GDM1 (cell line): ENCODE data around the gene LMX1B.

Experiments used
- DNase-seq: peaks from one replicate; lab custom pipeline; 2025; lab: John Stamatoyannopoulos, UW

Gene LMX1B

DNA sequence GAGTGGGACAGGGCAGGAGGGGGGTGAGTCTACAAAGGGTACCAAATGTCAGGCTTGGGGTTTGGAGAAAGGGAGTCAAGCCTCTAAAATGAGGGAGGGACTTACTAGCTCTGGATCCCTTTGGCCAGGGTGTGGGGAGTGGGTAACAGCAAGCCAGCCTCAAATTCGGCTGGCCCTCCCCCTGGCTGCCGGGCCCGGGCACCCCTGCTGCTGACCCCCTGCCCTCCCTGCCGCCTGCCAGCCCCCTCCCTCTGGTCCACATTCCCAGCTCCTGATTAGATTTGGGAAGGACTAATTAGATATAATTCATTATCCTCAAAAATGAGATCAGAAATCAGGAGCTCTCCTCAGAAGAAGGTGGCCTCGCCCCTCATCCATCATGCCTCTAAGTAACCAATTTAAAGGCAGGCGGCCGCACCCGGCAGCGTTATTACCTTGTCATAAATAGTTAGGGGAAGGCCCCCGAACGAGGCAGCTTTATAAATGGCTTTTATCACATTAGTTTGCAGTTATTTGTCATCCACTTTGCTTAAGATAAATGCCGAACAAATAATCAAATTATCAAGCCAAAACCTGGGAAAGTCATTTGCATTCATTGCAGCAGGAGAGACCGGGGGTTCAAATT, 44.6 kb downstream of the LMX1B start:
- DNase-seq: no peak

DNA sequence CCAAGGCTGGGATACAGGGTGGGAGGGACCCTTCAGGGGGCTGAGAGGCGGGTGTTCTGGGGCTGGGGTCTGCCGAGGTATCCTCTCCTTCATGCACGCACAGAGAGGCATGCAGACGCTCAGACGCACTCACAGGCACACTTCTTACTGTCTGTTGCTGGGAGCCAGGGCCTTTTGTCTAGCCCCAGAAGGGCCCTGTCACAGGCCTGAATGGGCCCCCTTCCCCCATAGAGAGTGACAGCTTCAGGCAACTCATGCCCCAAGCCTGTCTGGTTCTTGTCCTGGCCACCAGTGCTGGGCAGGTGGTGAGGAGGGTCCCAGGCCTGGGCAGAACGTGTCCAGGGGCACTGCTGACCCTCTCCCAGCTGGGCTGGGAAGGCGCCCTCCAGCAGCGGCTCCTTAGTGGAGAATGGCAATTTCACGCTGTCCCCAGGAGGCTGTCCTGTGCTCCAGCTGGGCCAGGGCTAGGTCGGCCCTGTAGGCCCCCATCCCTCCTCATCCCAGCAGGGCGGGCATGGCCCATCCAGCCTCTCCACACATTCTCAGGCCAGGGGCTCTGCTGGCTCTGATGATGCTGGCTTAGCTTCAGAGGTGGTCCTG, 45.3 kb downstream of the LMX1B start:
- DNase-seq: no peak

DNA sequence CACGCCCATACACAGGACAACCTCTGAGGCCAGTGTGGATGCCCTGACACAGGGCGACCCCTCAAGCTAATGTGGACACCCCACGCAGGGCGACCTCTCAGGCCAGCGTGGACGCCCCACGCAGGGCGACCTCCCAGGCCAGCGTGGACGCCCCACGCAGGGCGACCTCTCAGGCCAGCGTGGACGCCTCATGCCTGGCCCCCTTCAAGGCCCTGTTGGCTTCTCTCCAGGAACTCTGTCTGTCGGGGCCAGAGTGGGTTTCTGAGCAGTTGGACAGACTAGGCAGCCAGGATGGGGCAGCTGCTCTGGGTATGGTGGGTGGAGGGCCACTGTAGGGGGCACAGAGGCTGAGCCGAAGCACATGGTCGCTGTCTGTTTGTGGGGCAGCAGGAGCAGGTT, 47.4 kb downstream of the LMX1B start:
- DNase-seq: no peak

DNA sequence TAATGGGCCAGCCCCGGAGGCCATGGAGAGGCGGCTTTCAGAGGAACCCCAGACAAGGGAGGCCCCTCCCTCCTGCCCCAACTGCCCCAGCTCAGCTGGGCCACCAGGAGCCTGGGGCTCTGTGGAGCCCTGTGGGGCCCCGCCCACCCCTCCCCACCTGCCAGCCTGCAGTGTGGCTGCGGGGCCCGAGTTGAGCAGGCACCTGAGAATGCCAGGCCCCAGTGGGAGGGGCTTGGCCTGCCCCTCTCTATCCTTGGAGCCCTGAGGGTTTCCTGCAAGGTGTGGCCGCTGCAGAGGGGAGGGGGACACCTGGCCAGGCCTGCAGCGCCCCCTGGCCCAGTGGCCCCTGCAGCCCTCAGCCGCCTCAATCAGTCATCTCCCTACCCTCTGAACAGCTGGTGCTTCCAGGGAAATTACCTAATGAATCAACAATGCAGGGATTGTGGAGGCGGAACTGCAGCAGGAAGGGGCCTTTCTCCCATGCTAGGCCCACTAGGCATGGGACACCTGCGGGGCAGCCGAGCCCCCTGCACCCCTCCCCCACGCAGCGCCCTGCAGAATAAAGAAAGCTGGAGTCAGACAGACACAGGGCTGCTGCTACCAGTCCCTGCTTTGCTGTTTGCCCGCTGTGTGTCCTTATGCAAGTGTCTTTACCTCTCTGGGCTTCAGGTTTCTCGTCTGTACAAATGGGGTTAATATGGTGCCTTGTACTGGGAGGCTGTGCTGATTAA, 48.0 kb downstream of the LMX1B start:
- no peak for DNase-seq

DNA sequence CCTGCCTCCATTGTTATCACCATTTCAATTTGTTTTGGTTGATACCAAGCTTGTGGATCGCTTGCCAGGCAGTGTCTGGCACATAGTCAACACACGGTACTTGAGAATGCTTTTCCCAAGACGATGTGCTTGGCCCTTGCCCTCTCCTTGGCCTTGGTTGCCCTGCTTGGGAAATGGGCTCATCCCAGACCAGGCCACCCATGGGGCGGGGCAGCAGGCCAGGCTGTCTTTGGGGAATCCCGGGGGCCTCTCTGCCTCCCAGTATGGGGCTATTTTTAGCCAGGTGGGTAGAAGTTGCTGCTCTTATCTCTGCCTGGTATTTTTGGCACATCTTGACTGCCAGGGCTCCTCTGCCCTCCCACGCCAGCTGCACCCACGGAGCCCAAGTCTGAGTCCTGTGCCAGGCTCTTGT, 49.9 kb downstream of the LMX1B start:
- DNase-seq: no peak

DNA sequence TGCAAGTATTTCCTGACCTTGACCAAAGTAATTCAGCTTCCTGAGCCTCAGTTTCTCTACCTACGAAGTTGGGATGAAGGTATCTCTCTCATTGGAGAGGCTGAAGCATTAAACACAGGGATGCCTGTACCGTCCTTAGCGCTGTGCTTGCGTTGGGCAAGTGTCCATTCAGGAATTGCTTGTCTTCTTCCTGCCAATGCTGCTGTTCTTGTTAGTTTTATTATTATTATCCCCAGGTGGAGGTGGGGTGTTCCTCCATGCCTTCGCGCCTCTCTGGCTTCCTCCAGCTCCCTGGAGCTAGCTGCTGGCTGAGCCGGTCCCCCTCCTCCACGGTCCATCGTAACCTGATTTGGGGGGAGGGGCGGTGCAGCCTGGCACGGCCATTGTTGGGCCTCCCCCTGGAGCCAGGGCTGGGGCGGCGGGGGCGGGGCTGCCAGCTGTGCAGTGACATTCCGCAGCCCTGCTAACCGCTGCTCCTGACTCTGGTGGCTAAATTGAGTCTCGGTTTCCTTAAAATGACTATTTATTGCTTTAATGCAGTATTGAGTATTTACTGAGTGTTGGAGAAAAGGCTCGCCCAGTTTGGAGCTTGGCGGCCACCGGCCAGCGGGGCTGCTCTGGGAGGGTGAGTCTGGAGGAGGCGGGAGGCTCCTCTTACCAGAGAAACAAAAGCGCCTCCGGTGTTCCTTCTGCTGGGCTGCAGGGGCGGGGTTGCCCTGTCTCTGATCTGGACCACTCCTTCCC, 51.3 kb downstream of the LMX1B start:
- no peak for DNase-seq

DNA sequence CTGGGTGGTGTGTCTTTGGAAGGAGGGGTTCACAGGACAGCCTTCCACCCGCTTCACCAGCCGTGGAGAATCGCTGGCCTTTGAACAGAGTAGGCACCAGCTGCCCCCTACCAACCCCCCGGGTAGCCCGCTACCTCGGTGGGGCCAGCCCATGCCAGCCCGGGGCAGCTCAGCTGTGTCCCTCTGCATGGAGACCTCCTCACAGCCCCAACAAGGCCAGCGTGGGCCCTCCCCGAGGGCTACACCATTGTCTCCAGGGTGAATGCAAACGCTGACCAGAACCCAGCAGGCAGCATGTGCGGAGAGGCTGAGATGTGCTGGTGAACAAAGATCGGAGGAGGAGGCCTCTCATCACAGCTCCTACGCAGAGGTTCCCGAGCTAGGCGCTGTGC, 51.9 kb downstream of the LMX1B start:
- no peak for DNase-seq

DNA sequence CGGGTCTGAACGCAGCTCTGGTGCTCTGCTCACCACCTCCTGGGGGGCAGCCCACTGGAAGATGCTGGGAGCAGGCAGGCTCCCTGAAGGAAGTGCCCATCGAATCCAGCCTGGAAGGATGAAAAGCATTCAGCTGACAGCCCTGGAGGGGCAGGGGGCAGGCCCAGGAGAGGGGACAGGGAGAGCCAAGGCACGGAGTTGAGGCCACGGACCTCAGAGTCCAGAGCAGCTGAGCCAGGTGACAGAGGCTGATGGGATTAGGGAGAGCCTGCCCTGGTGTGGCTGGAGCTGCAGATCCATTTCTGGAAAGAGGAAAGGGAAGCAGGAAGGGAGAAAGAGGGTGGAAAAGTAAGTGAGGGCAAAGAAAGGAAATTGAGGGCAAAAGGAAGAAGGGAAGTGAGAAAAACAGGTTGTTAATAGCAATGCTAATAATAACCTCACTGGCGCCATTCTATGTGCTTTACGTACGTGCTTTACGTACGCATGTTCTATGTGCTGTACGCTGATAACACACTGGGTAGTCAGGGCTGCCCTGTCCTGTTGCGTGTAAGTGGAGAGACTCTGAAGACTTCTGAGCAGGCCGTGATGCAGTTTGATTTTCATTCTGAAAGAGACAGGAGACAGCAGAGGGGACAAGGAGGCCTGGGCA, 52.6 kb downstream of the LMX1B start:
- DNase-seq: no peak

DNA sequence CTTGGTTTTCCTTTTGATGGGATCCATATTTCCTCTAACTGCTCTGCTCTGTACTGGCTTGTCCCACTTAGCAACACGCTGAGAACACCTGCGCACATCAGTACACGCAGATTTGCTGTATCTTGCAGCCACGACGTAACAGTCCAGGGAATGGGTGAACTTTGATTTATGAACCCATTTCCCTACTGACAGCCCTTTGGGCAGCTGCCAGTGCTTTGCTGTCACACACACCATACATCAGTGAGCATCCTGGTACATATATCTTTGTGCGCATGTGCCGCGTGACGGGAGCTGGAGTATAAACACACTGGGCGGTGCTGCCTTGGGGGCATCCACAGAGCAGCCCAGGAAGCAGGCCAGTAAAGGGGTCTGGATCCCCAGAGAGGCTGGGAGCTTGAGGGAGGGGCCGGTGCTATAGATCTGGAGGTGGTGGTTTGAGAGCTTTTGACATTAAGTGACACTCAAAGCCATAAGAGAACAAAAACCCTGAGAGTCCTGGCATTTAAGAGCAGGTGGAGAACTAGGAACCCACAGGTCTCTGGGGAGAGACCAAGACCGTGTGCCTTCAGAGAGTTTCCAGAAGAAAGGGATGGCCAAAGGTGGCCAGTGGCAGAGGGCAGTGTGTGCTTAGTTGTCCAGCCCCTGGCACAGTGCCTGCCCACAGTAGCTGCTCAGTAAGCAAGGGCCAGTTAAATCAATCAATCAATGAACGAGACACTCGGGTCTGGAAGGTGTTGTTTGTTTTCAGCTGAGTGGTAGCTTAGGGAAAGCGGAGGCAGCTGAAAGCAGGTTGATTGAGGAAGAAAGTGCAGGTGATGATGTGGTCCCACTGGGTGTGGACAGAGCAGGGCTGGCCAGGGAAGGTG, 53.7 kb downstream of the LMX1B start:
- DNase-seq: no peak

DNA sequence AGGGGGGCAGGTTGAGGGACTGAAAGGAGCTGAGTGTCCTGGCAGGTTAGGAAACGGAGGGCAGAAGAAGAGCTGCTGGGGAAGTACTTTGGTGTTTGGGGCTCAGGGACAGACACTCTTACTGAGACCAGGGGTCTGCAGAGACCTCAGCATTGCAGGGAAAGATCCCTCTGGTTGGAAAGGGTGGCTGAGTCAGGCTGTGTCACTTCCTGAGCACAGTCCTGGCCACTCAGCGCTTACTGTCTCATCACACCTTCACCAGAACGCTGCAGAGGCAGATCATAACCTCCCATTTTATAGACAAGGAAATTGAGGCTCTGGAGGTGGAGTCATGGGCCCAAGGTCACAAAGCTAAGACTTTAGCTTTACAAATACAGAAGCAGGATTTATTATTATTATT, 54.3 kb downstream of the LMX1B start:
- no peak for DNase-seq

DNA sequence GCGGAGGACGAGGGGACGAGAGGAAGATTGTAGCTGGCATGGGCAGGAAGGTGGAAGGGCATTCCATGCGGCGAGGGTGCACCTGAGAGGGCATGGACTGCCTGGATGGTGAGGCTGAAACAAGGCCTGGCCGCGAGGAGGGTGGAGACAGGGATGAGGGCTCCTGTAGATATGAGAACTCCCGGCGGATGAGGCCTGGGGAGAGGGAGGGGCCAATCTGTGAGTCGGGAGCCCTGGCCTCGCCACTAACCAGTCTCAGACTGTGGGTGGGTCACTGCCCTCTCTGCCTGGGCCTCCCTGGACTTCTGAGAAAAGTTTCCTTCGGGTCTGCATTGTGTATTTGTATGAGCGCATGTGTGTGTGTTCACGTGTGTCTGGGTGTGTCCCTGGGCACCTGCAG, 55.4 kb downstream of the LMX1B start:
- DNase-seq: no peak

DNA sequence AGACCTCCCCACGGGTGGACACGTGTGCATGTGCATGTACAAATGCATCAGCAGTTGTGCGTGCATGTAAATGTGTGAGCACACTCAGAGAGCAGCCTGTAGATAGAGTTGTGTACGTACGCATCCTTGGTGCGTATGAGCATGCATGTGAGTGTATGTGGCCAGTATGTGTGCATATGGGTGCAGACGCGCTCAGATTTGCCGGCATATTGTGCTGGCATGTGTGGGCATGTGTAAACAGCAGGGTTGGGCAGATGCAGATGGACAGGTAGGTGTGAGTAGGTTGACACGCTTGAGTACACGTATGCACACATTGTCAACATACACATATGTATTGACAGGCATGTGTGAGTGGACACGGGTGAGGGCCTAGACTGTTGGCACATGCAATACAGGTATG, 56.5 kb downstream of the LMX1B start:
- no peak for DNase-seq

DNA sequence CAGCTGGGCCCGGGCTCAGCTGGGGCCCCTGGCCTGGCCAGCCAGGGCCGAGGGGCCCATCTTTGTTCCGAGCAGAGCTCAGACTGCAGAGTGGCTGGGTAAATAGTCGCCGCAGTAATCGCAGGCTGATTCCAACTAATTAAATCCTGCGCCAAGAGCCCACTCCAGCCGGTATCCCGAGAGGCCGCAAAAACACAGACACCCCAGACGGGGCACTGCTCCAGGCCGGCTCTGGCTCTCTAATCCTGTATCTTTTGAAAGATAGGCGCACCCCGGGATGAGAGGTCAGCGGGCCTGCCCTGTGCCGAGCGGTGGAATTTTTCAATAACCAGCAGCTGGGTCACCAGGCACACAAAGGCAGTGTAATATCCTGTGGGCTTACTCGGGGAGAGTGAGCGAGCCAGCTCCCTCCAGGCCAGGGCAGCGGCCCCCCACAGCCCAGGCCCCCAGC, 57.7 kb downstream of the LMX1B start:
- no peak for DNase-seq

DNA sequence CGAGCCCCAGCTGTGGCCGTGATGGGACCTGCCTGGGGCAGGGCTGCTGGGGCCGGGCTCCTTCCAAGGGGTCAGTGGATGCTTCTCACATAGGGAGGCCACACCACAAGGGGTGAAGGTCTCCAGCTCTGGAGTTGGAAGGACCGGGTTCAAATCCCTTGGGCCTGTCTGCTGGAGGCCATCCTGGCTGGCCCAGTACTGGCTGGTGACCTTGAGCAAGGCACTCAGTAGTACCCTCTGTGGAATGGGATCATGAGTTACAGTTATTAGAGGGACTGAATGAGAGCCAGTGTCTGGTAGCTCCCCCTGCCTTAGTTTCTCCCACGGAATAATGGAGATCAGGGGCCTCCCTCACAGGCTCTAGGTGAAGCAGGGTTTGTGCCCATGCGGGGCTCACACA, 58.3 kb downstream of the LMX1B start:
- no peak for DNase-seq

DNA sequence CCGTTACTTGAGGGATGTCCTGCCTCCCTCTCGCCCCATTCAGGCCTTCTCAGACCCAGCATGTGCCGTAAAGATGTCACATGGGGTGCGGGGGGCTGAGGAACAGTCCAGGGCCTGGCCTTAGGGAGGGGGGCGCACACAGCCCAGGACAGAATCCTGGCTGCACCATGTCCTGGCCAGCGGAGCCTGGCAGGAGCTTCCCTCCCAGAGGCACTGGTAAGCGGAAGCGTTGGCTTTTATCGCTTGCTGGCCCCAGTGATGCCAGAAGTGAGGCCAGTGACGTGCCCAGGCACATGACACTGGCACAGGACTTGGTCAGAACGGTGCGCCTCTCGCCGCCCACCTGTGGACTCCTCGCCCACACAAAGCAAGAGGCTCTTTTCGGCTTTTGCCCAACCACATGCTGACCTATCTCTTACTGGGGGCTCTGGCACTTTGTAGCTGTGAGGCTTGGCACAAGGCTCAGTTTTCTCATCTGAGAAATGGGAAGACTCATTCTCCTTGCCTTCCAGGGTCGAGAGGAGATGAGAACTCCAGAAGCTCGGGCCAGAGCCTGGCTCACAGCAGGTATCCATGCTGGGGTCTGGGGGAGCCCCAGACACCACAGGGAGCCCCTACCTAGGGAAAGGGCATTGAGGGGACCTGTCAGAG, 59.0 kb downstream of the LMX1B start:
- DNase-seq: no peak

DNA sequence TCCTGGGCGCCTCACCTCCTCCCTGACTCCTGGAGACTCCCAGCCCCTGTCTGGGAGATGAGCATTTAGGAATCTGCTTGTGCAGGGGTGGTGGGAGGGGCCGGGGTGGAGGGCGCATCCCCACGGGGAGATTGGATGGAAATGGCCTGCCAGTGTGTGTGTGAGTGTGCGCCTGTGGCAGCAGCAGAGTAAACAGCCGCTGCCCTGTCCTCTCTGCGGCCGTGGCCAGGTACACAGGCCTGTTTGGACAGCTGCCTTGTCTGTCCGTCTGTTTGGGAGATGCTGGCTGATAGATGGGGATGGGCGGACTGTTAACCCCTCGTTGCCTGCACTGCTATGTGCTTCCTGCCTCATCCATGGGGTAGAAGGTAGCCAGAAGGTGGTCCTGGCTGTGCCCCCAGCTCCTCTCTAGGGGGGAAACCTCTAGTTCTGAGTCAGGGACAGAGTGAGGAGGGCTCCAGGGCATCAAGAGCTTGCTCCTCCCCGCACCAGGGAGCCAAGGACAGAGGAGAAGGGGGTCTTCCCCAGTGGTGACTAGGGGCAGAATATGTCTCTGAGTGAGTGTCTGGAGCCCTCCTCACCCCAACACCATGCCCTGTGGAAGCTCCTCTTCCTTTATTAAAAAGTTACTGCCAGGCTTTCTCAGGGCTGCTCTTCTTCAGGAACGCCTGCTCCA, 60.1 kb downstream of the LMX1B start:
- no peak for DNase-seq

DNA sequence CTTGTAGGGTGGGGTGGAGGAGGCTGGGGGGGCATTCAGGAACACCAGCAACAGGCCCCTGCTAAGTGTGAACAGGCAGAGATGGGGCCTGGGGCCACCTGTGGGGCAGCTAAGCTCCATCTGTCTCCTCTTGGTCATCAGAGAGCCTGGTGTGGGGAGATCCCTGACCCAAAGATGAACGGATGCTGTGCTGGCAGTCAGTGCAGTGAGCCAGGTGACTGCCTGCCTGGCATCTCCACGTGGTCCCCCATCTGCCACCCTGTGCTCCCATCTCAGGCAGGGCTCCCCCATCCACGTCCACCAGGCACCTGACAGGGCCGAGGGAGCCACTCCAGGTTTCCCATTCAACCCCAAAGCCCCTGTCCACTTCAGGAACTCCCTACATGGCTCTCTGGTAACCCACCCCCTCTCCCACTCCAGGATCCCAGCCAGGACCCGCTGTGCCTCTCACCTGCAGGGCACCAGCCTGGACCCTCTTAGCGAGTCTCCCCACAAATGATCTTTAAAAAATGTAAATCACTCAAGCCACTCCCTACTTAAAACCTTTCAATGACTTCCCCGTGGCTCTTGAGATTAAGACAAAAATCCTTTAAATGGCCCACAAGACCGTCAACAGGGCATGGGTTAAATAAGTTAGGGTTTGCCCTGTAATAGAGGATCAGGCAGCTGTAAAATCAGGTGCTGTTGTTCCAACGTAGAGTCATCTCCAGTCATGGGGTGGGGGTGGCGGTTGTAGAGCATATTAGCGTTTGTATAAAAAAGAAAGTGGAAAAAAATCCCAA, 60.8 kb downstream of the LMX1B start:
- no peak for DNase-seq

DNA sequence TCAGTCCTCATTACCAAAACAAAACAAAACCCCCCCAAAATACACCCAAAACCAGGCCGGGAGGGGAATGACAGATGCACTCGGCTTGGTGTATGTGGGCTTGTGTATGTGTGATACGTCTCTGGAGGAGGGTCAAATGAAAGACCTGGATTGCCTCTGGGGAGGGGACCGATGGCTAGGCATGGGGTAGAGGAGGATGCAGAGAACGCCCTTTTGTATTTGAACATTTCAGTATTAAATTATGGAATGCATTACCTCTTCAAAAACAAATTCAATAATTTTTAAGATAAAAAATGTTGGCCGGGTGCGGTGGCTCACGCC, 61.4 kb downstream of the LMX1B start:
- DNase-seq: no peak

DNA sequence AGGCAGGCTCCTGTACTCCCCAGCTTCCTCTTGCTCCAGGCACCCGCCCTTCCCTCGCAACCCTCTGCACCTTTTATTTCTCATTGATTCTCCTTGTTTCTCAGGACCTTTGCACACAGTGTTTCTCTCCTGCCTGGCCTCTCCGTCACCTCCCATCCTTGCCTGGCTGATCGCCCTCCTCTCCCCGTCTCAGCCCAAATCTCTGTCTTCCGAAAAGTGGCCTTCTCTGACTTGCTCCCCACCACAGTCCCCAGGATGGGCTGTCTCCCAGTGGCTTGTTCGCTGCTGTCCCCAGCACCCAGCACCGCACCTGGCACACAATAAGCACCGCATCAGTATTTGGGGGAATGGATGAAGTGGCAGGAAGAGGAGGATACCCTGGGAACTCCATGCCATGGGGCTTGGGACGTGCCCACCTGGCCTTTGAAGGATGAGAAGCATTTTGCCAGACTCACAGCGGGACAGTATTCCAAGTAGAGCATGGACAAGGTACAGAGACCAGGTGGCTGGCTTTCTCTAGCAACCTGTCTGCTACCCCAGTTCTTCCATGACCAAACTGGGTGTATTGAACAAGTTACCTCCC, 62.5 kb downstream of the LMX1B start:
- DNase-seq: no peak
